Epithelial cell of esophagus (primary cell): ENCODE data around the gene TOMM6.

Experiments
- DNase-seq: peaks from one replicate; pipeline ENCODE4 v3.0.0; 2010; ENCODE audit warnings: low read depth
- H3K4me3 ChIP-seq: 2 replicates; pipeline ENCODE4 v1.5.1; 2011; ENCODE audit warnings: mild to moderate bottlenecking, low read length, control low read depth
- CTCF ChIP-seq: IDR thresholded peaks from 2 replicates; pipeline ENCODE4 v1.5.1; 2011; ENCODE audit warnings: low read depth, mild to moderate bottlenecking, low read length, control low read depth, inconsistent platforms; ENCODE audit not compliant: insufficient read depth; ENCODE audit errors: missing control alignments

The TOMM6 gene

GRCh38 chr6:41746107-41746506 lies 41.4 kb upstream of the TOMM6 start:
- no peak for DNase-seq
- H3K4me3 ChIP-seq = no peak overlapping the region
- no peak for TF ChIP-seq CTCF

GRCh38 chr6:41747256-41748101 lies 40.0 kb upstream of the TOMM6 start, which contains the start of gene PGC:
Gene PGC, minus strand, starts transcription at chr6:41747397. Its CDS starts 63 bp downstream, at chr6:41747334.
- peak; percentile 14 for DNase-seq
- no peak within 1 kb of the TSS for H3K4me3 ChIP-seq
- no peak for TF ChIP-seq CTCF

- DNase-seq = no peak
- no peak for TF ChIP-seq CTCF
- no peak overlapping the region for H3K4me3 ChIP-seq
Observed at GRCh38 chr6:41748102-41748477, 39.4 kb upstream of the TOMM6 start.

DNA sequence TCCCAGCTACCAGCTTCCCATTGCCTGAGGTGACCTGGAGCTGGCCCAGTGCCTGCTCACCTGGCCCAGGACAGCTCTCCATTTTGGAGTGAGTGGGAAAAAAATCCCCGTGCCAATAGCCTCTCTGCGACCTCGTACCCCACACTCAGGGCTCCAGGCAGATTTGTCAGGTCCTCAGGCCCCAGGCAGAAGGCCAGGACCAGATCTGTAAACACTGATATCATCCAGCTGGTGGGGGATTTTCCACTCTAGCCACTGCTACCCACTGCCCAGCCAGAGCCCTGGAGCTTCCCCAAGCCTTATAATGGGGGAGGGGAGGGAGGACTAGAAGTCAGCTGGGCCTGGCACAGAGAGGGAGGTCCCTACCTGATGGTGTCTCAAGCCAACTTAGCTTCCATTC lies 39.0 kb upstream of the TOMM6 start:
- H3K4me3 ChIP-seq = no peak overlapping the region
- no peak for DNase-seq
- TF ChIP-seq CTCF = no peak

- no peak overlapping the region for H3K4me3 ChIP-seq
- DNase-seq = no peak
- TF ChIP-seq CTCF = no peak
Observed at GRCh38 chr6:41750374-41750773, 37.1 kb upstream of the TOMM6 start.

DNA sequence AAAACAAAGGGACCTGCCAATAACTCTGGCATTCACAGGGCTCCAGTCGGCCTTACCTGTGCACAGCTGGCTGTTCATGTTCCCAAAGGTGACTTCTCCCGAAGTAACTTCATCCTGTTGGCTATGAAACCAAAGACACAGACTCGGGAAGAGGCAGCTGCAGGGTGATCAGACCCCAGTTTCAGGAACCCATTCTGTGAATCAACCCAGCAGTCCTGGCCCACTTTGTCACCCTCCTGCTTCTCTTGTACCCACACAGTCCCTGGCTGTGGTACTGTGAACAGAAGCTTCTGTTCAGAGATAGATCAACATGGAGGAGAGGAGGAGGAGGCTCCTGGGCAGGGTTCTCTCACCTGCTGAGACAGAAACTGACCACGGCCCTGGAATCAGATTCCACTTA lies 31.6 kb upstream of the TOMM6 start:
- DNase-seq = no peak
- TF ChIP-seq CTCF = no peak
- no peak overlapping the region for H3K4me3 ChIP-seq

DNA sequence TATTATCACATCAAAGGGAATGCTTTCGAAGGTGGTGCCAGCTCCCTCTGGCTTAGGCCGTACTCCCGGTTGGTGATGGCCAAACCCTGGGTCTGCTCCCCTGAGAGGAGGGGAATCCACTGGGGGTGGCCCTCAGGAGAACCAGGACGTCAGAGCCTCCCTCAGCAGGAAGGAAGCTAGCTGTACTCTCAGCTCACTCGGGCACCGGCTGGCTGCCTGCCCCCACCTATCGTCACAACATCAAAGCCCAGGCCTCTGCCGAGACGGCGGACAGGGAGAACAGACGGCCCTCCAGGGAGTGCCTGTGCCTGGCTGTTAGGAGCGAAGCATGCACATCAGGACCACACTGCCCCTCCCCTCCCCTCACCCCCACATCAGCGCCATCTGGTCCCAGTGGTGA lies 31.1 kb upstream of the TOMM6 start:
- no peak for TF ChIP-seq CTCF
- no peak for DNase-seq
- no peak overlapping the region for H3K4me3 ChIP-seq
